ENCODE results near the gene MAP1B. TPM values are rescaled to one million over a fixed set of nuclear protein-coding genes. Genes with fewer than 3 reads are reported as not detected.
A peak's percentile ranks its signal among the peaks of the same experiment; 100 is the strongest.

MAP1B gene
- total RNA-seq, 1 donor from 2014 or later = 2,530 TPM

- Mint-ChIP-seq H3K4me1 (ENCODE audit: low read depth, unreplicated experiment) (peaks cover 19% of the 10 kb centered on the region), H3K4me3 (ENCODE audit: unreplicated experiment) (no peak overlapping the region), H3K36me3 (ENCODE audit: unreplicated experiment) (no peaks in the 10 kb centered on the region), H3K27me3 (ENCODE audit: unreplicated experiment) (no peaks in the 10 kb centered on the region), H3K27ac (ENCODE audit: unreplicated experiment) (no peak overlapping the region), H3K9me3 (ENCODE audit: unreplicated experiment) (peaks cover 2% of the 10 kb centered on the region)
- DNase-seq = no peak
- no peak for TF ChIP-seq CTCF (IDR thresholded peaks at IDR 0.05; ENCODE audit: partially characterized antibody, unreplicated experiment)
Measured at GRCh38 chr5:72093824-72094223, 13.5 kb upstream of the MAP1B start.

- H3K4me3 Mint-ChIP-seq (ENCODE audit: unreplicated experiment) = no peak overlapping the region
- peak overlapping the region; percentile 49 for H3K27ac Mint-ChIP-seq (ENCODE audit: unreplicated experiment)
- peaks cover 26% of the 10 kb centered on the region for H3K4me1 Mint-ChIP-seq (ENCODE audit: low read depth, unreplicated experiment)
- no peaks in the 10 kb centered on the region for H3K27me3 Mint-ChIP-seq (ENCODE audit: unreplicated experiment)
- TF ChIP-seq CTCF (IDR thresholded peaks at IDR 0.05; ENCODE audit: partially characterized antibody, unreplicated experiment) = no peak
- DNase-seq = no peak
- H3K9me3 Mint-ChIP-seq (ENCODE audit: unreplicated experiment) = no peaks in the 10 kb centered on the region
- H3K36me3 Mint-ChIP-seq (ENCODE audit: unreplicated experiment) = no peaks in the 10 kb centered on the region
Measured at GRCh38 chr5:72096602-72097188, 10.6 kb upstream of the MAP1B start.

GRCh38 chr5:72101828-72102227 lies 5.4 kb upstream of the MAP1B start:
- no peak overlapping the region for H3K4me3 Mint-ChIP-seq (ENCODE audit: unreplicated experiment)
- DNase-seq = no peak
- no peak for TF ChIP-seq CTCF (IDR thresholded peaks at IDR 0.05; ENCODE audit: partially characterized antibody, unreplicated experiment)
- no peak overlapping the region for H3K27ac Mint-ChIP-seq (ENCODE audit: unreplicated experiment)
- H3K36me3 Mint-ChIP-seq (ENCODE audit: unreplicated experiment) = no peaks in the 10 kb centered on the region
- peaks cover 27% of the 10 kb centered on the region for H3K4me1 Mint-ChIP-seq (ENCODE audit: low read depth, unreplicated experiment)
- peaks cover 9% of the 10 kb centered on the region for H3K9me3 Mint-ChIP-seq (ENCODE audit: unreplicated experiment)
- peaks cover 6% of the 10 kb centered on the region for H3K27me3 Mint-ChIP-seq (ENCODE audit: unreplicated experiment)

GRCh38 chr5:72106817-72107130 lies 501 bp upstream of the MAP1B start:
- H3K4me3 Mint-ChIP-seq (ENCODE audit: unreplicated experiment) = peak overlapping the region; percentile 93
- TF ChIP-seq CTCF (IDR thresholded peaks at IDR 0.05; ENCODE audit: partially characterized antibody, unreplicated experiment) = no peak

GRCh38 chr5:72107901-72108201 lies 576 bp downstream of the MAP1B start:
- peaks cover 16% of the 10 kb centered on the region for H3K4me1 Mint-ChIP-seq (ENCODE audit: low read depth, unreplicated experiment)

More at GRCh38 chr5:72106817-72107130, 501 bp upstream of the MAP1B start:
- no peak for DNase-seq
- Mint-ChIP-seq H3K27ac (ENCODE audit: unreplicated experiment) (peak overlapping the region; percentile 99), H3K9me3 (ENCODE audit: unreplicated experiment) (peaks cover 43% of the 10 kb centered on the region), H3K4me1 (ENCODE audit: low read depth, unreplicated experiment) (peaks cover 11% of the 10 kb centered on the region), H3K27me3 (ENCODE audit: unreplicated experiment) (peaks cover 36% of the 10 kb centered on the region), H3K36me3 (ENCODE audit: unreplicated experiment) (peaks cover 16% of the 10 kb centered on the region)

More at GRCh38 chr5:72107901-72108201, 576 bp downstream of the MAP1B start:
- H3K36me3 Mint-ChIP-seq (ENCODE audit: unreplicated experiment) = peaks cover 23% of the 10 kb centered on the region
- peaks cover 40% of the 10 kb centered on the region for H3K27me3 Mint-ChIP-seq (ENCODE audit: unreplicated experiment)
- no peak for TF ChIP-seq CTCF (IDR thresholded peaks at IDR 0.05; ENCODE audit: partially characterized antibody, unreplicated experiment)
- peak overlapping the region; percentile 98 for H3K27ac Mint-ChIP-seq (ENCODE audit: unreplicated experiment)
- peaks cover 49% of the 10 kb centered on the region for H3K9me3 Mint-ChIP-seq (ENCODE audit: unreplicated experiment)
- DNase-seq = no peak
- H3K4me3 Mint-ChIP-seq (ENCODE audit: unreplicated experiment) = peak overlapping the region; percentile 93
